Stimulated activated CD8-positive, alpha-beta memory T cell treated with anti-CD3 and anti-CD28 coated beads, Interleukin-15, amount 100 ng/mL, for 24 hours (primary cell): Measurements from ENCODE around the gene GNPNAT1.
"Not testable (repeated sequence)": the region's sequence is repeated elsewhere in the genome, so short reads cannot be mapped to it uniquely, and the experiment has no call there.

ENCODE experiments used
- DNase-seq: peaks from one replicate; pipeline ENCODE4 v3.0.0-alpha.2; 2020; ENCODE audit warnings: low read depth

The GNPNAT1 gene

DNA sequence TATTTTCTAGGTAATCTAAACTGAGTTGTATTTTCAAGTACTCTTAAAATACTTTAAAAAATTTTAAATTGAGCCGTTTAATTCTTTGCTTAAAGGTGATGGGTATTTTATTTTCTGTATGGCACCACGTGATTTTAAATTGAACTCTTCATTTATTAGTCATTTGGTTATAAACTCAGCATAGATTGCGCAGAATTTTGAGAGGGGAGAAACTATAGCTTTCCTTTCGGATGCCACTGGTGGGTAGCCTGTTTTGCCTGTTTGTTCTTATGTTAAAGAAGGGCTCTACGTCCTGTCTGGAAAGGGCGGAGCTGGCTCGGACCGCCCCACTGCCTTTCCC, 61.9 kb downstream of the GNPNAT1 start:
- DNase-seq: no peak

GRCh38 chr14:52729035-52729434, 62.4 kb downstream of the GNPNAT1 start:
- DNase-seq: not testable (repeated sequence)

GRCh38 chr14:52727509-52727908, 63.9 kb downstream of the GNPNAT1 start:
- not testable (repeated sequence) for DNase-seq
